Kidney tubule cell (primary cell): ENCODE measurements around the gene ANKRD11.
"Not testable (repeated sequence)": the region's sequence is repeated elsewhere in the genome, so short reads cannot be mapped to it uniquely, and the experiment has no call there.

Experiments used
- DNase-seq: peaks from one replicate; pipeline ENCODE4 v3.0.0-alpha.2; 2018; ENCODE audit warnings: low spot score

ANKRD11 gene

DNA sequence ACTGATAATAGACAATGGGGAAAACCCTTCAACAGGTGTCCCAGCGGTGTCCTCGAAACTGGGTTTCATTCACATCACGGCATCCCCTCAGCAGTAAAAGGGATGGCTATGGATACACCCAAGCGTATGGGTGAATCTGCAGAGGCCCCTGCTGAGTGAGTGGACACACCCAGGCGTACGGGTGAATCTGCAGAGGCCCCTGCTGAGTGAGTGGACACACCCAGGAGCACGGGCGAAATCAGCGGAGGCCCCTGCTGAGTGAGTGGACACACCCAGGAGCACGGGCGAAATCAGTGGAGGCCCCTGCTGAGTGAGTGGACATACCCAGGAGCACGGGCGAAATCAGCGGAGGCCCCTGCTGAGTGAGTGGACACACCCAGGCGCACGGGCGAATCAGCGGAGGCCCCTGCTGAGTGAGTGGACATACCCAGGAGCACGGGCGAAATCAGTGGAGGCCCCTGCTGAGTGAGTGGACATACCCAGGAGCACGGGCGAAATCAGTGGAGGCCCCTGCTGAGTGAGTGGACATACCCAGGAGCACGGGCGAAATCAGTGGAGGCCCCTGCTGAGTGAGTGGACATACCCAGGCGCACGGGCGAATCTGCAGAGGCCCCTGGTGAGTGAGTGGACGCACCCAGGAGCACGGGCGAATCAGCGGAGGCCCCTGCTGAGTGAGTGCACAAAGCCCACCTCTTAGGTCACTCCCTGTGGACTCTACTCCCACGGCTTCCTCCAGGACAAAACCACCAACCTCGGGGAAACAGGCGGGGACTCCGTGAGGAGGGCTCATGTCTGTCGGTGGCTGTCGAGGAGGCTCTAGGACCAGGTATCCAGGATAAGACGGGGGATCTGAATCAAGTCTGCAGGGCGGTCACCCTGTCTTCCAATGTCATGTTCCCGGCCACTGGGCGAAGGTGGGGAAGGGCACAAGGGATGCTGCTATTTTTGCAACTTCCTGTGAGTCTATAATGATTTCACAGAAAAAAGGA is 161.7 kb downstream of the ANKRD11 start:
- DNase-seq, result not testable (repeated sequence)

DNA sequence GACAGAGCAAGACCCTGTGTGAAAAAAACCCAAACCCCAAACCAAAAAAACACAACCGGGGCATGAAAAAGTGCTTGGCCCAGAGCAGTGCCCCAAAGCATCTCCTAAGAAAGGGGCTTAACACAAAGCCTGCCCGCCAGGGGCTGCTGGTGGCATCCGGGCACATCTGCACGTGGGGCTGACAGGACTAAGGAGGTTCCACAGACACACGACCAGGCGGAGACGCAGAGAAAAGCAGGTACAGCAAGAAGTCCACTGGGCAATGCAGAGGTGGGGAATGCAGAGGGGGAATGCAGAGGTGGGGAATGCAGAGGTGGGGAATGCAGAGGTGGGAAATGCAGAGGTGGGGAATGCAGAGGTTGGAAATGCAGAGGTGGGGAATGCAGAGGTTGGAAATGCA is 163.6 kb downstream of the ANKRD11 start:
- no peak for DNase-seq

DNA sequence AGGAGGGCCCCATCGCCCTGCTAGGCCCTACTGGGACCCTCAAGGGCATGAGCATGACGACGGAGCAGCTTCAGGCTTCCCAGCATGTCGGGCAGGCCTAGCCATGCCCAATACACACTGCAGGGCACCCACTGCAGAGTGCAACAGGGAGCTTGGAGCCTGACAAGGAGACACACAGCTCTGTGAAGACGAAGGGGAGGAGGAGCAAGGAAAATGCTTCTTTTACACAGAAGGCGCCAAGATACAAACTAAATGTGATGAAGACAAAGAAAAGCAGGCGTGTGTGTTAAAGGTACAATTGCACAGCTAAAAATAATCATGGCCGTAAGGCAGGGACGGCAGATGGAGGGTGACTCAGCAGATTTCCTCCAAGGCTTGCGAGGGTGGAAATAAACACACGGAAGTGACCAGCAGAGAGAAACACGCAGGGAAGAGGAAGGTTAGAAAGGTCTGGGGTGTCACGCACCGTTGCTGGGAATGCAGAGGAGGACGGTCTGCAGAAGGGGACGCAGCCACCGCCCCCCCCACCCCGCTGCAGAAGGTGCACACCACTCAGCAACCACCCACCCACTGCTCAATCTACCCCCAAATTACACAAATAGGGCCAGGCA is 164.4 kb downstream of the ANKRD11 start:
- DNase-seq, result peak; percentile 70

DNA sequence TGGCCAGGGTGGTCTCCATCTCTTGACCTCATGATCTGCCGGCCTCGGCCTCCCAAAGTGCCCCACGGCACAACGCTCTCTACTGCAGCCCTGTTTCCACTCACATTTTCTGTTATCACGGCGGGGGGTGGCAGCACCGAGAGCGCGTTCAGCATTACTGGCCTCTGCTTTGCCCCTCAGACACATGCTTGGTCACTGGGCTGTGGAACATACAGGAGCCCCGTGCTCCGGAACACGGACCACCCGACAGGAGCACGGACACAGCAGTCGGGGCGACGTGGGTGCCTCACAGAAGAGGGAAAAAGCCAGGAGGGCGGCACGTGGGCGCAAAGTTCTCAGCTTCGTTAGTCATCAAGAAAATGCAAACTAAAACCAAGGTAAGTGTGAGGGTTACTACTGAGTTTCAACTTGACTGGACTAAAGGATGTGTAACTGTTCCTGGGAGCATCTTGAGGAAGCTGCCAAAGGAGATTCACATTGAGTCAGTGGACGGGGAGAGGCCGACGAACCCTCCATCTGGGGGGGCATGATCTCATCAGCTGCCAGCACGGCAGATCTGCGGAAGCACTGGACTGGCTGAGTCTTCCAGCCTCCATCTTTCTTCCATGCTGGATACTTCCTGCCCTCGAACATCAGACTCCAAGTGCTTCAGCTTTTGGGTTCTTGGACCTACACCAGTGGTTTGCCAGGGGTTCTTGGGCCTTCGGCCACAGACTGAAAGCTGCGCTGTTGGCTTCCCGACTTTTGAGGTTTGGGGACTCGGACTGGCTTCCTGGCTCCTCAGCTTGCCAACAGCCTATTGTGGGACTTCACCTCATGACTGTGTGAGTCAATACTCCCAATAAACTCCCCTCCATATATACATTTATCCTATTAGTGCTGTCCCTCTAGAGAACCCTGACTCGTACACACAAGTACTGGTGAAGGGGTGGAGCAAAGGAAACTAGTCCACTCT is 166.0 kb downstream of the ANKRD11 start:
- DNase-seq, result peak; percentile 45

DNA sequence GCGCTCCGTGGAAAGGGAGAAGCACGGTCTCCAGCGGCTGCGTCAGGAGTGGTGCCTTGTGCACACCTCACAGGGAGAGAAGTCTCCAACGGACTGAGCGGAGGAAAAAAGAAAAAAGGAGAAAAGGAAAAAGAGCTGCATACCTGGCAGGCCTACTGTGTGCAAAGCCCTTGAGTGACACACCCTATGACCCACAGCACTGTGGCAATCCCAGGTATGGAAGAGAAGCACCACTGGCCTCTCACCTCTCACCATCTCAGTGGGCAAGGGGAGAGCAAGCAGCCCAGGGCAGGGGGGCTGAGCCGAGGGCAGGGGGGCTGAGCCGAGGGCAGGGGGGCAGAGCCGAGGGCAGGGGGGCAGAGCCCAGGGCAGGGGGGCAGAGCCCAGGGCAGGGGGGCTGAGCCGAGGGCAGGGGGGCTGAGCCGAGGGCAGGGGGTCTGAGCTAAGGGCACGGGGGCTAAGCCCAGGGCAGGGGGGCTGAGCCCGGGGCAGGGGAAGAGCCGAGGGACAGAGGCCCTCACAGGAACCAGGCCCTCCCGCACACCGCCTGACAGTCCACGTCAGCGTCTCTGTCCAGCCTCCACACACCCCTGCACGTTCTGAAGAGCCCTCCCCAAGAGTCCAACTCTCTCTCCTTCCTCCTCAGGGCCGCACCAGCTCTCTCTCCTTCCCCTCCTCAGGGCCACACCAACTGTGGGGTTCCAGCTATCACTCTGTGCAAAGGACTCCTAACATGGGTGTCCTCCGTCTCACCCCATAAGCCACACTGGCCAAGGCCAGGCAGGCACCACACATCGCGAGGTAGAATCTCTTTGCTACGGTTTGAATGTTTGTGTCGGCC is 167.0 kb downstream of the ANKRD11 start:
- no peak for DNase-seq

DNA sequence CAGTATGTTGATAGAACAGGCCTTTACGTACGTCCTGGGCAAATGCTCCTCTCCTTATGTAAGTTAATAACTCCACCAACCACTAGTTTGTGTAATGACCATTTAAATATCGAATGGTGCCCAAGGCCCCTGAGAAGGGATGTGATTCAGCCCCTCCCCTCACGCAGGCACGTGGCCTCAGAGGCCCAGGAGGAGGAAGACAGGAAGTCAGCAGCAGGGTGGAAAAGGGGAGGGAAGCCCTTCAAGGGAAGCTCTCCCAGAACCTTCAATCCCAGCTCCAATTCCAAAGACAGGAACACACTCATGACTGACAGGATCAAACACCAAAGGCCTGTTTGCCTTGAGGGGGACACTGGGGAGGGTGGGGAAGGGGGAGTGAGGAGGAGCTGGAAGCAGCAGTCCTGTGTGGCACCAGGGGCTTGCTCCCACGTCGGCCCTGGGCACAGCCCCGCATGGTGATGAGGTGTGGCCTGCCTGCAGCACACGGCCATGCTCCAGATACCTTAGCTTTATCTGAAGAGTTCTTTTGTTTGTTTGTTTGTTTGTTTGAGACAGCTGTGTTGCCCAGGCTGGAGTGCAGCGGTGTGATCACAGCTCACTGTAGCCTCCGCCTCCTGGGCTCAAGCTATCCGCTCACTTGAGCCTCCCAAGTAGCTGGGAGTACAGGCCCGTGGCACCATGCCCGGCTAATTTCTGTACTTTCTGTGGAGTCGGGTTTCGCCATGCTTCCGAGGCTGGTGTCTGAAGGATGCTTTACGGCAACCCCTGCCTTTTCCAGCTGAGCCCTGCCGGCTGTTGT is 167.8 kb downstream of the ANKRD11 start:
- peak; percentile 55 for DNase-seq

DNA sequence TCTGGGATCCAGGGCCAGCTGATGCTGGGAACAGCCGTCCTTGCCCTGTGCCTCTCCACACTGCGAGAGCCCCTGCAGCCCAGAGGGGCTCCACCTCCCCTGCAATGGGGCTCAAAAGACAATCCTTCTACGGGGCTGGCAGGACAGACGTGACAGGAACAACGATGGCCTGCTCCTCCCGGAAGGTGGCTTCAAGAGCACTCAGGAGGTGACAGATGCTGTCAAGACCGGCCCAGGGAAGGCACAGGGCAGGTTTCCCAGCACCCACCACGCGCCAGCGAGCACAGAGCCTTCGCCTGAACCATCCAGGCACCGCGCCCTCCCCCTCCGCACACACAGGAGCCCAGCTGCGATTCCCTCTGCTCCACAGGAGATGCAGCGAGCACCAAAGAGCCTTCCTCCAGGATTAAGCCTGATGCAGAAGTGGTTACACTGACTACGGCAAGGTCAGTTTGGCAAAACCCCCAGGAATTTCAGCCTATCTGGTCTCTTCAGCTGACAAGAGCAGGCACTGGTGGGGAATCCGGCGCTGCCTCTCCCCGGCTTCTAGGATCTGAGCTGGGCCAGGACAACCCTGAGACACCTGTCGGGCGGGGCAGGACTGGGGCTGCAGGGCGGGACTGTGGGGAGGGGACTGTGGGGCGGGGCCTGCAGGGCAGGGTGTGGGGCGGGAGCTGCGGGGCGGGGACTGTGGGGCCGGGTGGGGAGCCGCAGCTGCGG is 169.4 kb downstream of the ANKRD11 start:
- DNase-seq, result peak; percentile 79

DNA sequence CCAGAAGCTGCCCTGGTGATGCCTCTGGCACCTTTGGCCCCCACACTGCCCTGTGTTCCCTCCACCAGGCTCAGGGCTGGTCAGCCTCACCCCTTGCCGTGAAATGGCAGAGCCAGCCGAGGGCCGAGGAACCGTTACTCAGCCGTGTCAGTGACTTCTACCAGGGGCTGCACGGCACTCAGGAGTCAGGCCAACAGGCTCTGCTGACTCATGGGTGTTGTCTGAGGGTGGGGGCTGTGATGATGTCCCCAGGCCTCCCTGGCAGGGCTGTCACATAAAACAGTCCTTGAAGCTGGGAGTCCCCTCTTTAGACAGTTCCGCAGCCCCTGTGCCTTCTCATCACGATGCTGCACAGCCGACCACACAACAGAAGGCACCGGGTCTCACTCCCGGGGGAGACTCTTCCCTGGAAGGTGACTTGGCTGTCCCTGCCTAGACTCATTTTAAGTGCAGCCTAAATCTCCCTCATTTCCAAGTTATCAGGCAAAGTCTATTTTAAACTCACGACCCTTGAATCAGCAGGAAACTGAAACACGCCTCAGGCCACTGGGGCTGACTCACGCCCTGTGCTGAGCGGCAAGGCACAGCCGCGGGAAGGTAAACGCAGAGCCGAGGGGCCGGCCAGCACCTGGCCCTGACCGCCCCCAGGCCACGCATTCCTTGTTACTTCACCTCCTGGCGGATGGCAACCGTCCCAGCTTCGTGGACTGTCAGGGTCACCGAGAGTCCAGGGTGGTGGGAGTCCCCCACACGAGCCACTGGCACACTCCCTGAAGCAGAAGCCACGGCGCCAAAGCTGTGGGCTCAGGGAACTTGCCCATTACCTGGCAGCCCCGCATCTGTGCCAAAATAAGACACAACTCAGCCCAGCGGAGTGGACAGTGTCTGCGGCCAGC is 170.2 kb downstream of the ANKRD11 start:
- DNase-seq, result peak; percentile 88

DNA sequence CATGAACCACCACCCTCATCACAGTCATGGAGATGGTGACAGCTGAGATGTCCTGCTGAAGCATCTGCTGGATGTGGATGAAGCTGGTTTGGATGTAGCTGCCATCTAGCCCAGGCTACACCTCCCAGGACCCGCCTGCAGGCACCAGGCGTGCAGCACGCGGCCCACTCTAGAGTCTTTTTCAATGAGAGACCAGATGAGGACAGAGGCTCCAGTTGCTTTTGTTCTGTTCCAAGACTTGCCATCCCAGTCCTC is 170.8 kb downstream of the ANKRD11 start:
- no peak for DNase-seq

DNA sequence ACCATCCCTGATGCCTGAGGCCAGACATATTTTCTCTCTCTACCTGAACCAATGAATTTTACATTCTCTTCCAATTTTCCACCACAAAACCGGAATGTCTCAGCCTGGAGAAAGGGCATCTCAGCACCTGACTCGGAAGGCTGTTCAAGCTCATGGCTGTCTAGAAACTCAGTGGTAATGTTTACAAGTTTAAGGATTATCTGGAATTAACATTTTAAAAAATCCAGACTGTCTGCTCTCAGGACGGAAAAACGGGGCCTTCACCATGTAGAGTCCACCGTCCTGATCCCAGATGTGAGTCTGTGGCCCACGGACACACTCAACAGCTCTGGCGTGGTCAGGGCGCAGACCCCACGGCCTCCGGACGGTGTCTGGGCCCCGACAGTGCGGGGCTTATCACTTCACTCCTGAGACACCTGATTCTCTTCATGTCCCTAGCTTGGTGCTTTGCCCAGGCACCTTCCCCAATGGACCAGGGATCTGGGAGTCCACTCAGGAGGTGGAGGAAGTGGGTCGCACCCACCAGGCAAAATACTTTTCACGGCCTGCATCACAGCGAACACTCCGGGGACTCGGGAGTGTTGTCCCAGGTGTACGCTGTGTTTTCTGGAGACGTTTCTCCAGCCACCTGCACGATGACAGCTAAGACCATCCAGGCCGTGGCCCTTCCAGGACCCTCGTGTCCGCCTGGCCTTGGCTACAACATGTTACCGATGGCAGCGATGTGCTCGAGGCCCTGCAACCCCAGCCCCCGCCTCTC is 171.3 kb downstream of the ANKRD11 start:
- no peak for DNase-seq

DNA sequence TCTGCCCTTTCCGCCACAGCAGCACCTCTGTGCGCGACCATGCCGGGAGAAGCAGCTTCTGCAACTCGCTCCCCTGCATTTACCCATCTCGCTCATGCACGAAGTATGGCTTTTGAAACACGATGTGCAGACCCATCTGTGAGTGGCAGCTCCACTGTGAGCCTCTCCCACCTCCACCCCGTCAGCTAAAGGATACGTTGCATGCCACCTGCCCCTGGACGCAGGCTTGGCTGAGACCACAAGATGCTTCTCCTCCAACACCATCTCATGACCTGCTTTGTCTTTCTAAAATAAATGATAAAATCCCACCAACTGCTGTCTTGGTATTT is 172.0 kb downstream of the ANKRD11 start:
- no peak for DNase-seq

DNA sequence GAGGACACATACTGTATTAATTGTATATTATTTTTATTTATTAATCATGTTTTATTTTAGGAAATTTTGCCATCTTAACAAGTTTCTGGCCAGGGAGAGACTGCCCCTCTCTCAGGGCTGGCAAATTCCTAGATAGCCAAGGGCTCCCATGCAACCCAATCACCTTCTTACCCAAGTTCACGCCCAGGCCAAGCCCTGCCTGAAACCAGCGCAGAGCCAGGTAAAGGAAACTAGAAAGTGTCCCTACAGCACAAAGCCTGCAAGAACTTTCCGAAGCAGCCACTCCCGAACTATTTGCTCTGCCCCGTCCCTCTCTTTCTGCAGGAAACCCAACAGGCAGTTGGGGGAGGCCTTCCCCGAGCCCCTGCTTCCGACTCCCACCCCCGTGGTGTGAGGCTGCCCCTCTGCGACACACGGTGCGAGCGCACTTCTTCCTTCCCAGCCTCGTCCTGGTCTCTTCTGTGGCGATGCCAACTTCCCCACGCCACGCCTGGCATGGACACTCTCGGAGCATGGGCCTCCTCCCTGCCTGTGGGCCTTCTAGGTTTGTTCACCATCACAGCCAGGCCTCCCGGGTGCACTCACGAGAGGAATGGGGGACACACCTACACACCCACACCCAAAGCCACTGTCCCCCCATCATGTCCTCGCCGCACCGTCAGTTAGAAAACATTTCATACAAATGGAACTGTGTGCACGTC is 172.5 kb downstream of the ANKRD11 start:
- DNase-seq, result no peak

DNA sequence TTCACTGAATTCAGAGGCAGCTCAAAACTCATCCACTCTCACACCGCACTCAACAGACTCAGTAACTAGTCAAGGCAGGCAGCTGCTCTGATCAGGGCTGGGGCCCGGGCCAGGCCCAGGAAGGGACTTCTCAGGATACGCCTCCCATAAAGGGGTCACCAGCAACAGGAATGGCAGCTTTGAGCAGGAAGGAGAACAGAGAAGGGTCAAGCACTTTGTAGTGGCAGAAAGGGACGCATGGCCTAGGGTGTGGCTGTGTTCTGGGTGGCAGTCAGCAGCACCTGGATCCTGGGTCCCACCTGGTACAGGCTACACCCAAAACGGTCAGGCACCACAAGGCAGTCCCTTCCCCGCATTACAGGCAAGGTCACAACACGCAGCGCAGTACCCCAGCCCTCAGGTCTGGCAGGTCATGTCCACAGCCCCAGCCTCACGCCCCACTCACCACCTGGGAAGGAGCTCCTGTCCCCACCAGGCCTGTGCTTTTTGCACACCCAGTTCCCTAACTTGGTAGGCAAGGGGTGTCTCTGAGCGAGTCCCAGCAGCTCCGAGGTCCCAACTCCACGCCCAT is 173.2 kb downstream of the ANKRD11 start:
- DNase-seq, result no peak

DNA sequence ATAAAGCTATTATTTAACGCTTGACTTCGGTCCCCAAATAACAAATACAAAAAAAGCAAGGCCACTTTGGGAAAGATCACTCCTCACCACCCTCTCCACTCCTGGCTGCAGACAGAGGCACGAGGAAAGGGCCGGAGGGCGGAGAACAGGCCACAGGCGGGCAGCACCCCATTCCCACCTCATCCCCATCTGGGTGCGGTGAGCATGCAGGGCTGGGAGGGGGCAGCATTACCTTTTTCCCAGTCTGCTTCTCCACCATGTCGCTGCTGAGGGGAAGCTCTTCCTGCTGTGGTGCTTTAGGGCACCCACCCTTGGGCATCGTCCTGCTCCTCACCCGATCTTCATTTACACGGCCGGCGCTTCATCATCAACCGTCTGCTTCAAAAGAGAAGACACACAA is 173.7 kb downstream of the ANKRD11 start:
- DNase-seq, result no peak

DNA sequence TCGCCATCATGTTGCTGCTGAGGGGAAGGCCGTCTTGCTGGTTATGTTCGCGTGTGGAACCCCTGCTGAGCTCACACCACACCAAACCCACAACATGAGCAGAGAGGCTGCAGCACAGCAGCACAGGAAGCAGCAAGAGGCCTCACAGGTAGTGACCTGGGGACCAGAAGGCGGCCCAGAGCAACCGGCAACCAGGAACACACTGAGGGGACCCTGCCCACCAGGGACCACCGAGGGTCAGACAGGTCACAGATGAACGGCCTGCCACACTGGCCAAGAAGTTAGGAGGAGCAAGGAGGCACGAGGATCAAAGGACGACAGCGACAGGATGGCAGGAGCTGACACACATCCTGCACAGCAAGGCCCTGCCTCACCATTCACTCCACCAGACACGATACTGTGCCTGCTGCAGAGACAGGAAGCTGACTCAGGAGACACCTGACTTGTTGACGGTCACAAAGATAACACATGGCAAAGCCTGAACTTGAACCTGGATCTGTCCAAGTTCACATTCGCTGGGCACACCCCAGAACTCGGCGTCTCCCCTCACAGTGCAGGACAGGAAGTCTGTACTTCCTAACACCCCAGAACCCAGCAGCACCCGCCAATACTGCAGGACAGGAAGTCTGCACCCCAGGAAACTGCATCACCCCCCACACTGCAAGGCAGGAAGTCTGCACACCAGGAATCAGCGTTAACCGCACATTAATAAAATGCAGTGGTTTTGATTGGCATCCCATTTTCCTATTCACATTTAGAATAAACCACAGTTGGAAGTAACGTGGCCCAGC is 174.4 kb downstream of the ANKRD11 start:
- DNase-seq, result peak; percentile 91

DNA sequence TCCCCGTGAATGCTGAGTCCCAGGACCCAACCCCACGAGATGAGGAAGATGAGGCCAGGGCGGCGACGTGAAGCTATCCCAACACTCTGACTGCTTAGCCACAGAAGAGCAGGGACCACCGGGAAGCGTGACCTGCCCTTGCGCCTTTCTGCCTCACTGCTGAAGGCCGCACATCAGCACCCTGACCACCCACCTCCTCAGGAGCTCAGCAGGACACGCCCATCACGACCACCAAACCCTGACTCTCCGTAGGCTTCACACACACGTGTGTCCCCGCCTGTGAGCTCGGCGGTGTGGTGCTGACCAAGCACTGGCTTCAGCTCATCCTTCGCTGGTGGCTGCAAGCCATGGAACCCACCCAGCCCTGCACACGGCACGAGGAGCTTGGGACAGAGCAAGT is 175.1 kb downstream of the ANKRD11 start:
- no peak for DNase-seq

DNA sequence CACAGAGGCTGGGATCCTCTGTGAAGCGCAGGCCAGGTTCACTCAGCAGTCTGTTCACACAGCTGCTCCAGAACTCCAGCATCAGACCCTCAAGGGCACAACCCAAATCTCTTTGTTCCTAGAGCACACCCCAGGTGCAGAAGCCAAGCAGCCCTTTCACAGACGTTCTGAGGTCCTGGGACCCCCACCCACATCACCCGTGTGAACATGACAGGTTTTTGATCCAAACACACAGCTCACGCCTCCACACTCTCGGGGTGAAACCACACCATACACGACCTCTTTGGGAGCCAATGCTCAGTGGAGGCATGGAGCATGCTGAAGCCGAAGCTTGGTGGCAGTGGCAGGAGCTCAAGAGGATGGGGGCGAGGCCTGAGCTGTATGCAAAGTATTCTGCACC is 175.5 kb downstream of the ANKRD11 start:
- DNase-seq, result no peak
